ENCODE results near the gene PPID.

Gene PPID

DNA sequence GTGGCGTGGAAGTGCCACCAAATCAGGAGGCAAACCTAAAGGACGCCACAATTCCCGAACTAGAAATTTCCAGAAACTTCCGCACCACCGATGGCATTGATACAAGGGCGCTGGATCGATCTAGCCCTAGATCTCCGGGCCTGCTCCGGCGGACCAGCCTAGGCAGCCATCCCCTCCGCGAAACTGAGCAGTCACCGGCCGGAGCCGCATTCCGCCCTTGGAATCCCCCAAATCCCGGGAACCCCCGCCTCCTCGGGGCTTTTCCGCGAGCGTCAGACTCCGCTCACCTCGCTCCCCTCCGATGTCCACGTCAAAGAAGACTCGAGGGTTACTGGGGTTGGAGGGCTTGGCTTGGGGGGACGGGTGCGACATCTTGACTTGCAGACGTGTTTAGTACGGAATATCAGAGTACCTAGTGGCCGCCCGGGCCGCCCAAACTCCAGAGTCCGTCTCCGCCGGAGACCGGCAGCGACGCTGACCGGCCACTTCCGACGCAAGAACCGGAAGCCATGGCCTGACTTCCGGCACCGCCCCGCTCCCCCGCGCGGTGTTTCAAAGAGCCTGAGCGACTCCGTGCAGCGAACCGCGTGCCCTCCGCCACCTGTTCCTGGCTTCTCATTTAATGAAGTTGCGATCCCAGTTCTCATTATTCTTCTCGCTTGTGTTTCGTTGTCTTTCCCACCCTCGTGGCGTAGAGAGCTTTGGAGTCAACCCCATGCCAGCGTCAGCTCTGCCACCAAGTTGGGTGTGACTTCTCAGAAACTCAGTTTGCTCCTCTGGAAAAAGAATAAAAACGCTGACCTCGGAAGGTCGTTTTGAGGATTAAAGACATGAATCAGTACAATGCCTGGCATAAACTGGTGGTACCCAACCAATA, at the start of gene PPID:
Gene PPID (minus strand): TSS at position 480 of the 877 bp plus-strand sequence. CDS start 108 bp downstream, at position 372.
- peaks cover 17% of the 10 kb centered on the region for H3K4me1 ChIP-seq (ENCODE audit: low read depth, poor library complexity, severe bottlenecking)
- no peaks in the 10 kb centered on the region for H4K20me1 ChIP-seq (ENCODE audit: insufficient read depth)
- H3K27ac ChIP-seq, result peak within 1 kb of the TSS; percentile 97
- H3K79me2 ChIP-seq (ENCODE audit: insufficient read depth, low read depth), result peaks cover 30% of the 10 kb centered on the region
- H3K4me2 ChIP-seq, result peak within 1 kb of the TSS; percentile 93
- peak within 1 kb of the TSS; percentile 97 for H2AFZ ChIP-seq (ENCODE audit: low read depth)
- no peaks in the 10 kb centered on the region for H3K27me3 ChIP-seq (ENCODE audit: insufficient read depth, low read depth)
- TF ChIP-seq, protein P1, sequence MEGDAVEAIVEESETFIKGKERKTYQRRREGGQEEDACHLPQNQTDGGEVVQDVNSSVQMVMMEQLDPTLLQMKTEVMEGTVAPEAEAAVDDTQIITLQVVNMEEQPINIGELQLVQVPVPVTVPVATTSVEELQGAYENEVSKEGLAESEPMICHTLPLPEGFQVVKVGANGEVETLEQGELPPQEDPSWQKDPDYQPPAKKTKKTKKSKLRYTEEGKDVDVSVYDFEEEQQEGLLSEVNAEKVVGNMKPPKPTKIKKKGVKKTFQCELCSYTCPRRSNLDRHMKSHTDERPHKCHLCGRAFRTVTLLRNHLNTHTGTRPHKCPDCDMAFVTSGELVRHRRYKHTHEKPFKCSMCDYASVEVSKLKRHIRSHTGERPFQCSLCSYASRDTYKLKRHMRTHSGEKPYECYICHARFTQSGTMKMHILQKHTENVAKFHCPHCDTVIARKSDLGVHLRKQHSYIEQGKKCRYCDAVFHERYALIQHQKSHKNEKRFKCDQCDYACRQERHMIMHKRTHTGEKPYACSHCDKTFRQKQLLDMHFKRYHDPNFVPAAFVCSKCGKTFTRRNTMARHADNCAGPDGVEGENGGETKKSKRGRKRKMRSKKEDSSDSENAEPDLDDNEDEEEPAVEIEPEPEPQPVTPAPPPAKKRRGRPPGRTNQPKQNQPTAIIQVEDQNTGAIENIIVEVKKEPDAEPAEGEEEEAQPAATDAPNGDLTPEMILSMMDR (conservative IDR thresholded peaks at IDR 0.05; ENCODE audit: low read depth, low read length), result no peak
- no peaks in the 10 kb centered on the region for H3K36me3 ChIP-seq (ENCODE audit: insufficient read depth)
- H3K4me3 ChIP-seq (IDR thresholded peaks at IDR 0.05; ENCODE audit: insufficient read depth, low read depth, low read length), result peak within 1 kb of the TSS; percentile 59
- H3K9ac ChIP-seq, result peak within 1 kb of the TSS; percentile 82

DNA sequence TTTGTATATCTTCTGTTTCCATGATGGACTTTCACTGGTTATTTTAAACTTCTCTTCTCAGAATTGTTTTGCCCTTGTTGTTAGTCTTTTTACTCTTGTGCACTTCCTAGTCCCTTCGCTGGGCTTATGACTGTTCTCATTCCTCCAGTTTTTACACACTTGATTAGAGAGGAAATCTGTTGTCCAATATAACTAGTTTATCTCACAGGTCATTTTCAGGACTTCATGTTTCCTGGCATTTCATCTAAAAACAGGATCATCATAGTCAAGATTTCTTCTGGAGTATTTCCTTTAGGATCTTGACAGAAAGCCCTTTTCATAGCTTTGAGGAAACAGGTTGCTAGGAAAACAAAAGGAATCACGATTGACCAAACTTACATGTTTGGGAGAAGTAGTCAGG, 48.6 kb upstream of the PPID start:
- peaks cover 25% of the 10 kb centered on the region for H3K4me1 ChIP-seq (ENCODE audit: low read depth, poor library complexity, severe bottlenecking)
- no peak overlapping the region for H2AFZ ChIP-seq (ENCODE audit: low read depth)
- H3K4me2 ChIP-seq, result no peak overlapping the region
- H3K27me3 ChIP-seq (ENCODE audit: insufficient read depth, low read depth), result no peaks in the 10 kb centered on the region
- peaks cover 60% of the 10 kb centered on the region; the same call in 1 of the 2 replicates for H3K79me2 ChIP-seq (ENCODE audit: insufficient read depth, low read depth)
- no peak overlapping the region for H3K9ac ChIP-seq
- H3K27ac ChIP-seq, result no peak overlapping the region
- no peaks in the 10 kb centered on the region for H3K36me3 ChIP-seq (ENCODE audit: insufficient read depth)
- TF ChIP-seq, protein P1 (conservative IDR thresholded peaks at IDR 0.05; ENCODE audit: low read depth, low read length), result no peak
- H4K20me1 ChIP-seq (ENCODE audit: insufficient read depth), result no peaks in the 10 kb centered on the region
- H3K4me3 ChIP-seq (IDR thresholded peaks at IDR 0.05; ENCODE audit: insufficient read depth, low read depth, low read length), result no peak overlapping the region

DNA sequence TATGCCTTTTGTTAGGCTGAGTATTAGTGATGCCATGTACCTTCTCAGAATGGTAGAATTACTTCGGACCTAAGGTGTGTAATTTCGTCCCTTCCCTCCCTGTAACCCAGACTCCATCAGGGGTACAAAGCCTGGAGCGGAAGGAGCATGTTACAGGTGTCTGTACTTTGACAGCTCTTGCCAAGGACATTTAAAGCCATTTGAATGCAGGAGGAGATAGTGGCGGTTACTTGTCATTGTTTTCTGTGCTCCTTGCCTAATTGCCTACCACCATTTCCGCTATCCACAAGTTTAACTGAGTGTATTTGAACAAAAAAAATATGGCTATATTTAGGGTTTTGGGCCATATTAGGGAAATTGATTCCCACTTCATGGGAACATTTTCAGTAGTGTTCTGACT, 47.5 kb upstream of the PPID start:
- Histone ChIP-seq H3K27ac (no peak overlapping the region), H3K36me3 (ENCODE audit: insufficient read depth) (no peaks in the 10 kb centered on the region), H3K27me3 (ENCODE audit: insufficient read depth, low read depth) (no peaks in the 10 kb centered on the region), H3K4me1 (ENCODE audit: low read depth, poor library complexity, severe bottlenecking) (peaks cover 21% of the 10 kb centered on the region), H3K4me2 (peak overlapping the region; percentile 97; the same call in 1 of the 2 replicates), H4K20me1 (ENCODE audit: insufficient read depth) (no peaks in the 10 kb centered on the region), H3K79me2 (ENCODE audit: insufficient read depth, low read depth) (peaks cover 49% of the 10 kb centered on the region; the same call in 1 of the 2 replicates), H3K4me3 (IDR thresholded peaks at IDR 0.05; ENCODE audit: insufficient read depth, low read depth, low read length) (no peak overlapping the region), H2AFZ (ENCODE audit: low read depth) (no peak overlapping the region), H3K9ac (no peak overlapping the region)
- TF ChIP-seq, protein P1 (conservative IDR thresholded peaks at IDR 0.05; ENCODE audit: low read depth, low read length), result no peak

DNA sequence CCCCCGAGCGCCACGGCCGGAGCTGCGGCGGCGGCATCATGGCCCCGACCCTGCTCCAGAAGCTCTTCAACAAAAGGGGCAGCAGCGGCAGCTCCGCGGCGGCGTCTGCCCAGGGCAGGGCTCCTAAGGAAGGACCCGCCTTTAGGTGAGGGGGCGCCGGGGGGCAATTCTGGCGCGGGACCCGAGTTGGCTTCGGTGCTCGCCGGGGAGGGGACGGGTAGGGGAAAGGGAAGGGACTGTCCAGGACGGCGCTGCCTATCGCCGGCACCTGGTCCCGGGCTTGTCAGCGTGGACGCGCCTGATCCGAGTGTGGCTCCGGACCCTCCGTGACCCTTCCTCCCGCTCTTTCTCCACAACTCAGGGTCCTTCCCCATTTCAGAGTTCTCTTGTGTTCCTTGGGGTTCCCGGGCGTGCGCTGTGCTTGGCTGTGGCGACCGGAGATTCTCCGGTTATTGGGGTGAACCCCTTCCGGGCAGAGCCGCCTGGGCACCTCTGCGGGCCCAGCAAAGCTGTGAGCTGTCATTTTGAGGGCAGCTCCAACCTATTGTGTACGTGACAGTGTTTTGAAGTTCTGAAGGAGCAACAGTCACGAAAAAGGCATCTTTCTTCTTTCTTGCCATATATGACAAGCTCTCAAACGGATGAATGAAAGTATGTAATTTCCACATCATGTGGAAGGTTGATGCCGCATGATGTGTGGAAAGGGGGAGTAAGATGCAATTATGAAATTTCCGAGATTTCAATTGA, 46.2 kb upstream of the PPID start:
- H3K79me2 ChIP-seq (ENCODE audit: insufficient read depth, low read depth), result peaks cover 36% of the 10 kb centered on the region; the same call in 1 of the 2 replicates
- H3K27ac ChIP-seq, result no peak overlapping the region; the same call in 1 of the 2 replicates
- H2AFZ ChIP-seq (ENCODE audit: low read depth), result peak overlapping the region; percentile 94

More for the DNA sequence above, 46.2 kb upstream of the PPID start:
- no peak overlapping the region for H3K4me3 ChIP-seq (IDR thresholded peaks at IDR 0.05; ENCODE audit: insufficient read depth, low read depth, low read length)
- H3K27me3 ChIP-seq (ENCODE audit: insufficient read depth, low read depth), result no peaks in the 10 kb centered on the region; the same call in 1 of the 2 replicates
- TF ChIP-seq, protein P1 (conservative IDR thresholded peaks at IDR 0.05; ENCODE audit: low read depth, low read length), result no peak
- H3K9ac ChIP-seq, result peak overlapping the region; percentile 55; the same call in 1 of the 2 replicates
- H3K4me2 ChIP-seq, result peak overlapping the region; percentile 97
- no peaks in the 10 kb centered on the region for H4K20me1 ChIP-seq (ENCODE audit: insufficient read depth)
- H3K4me1 ChIP-seq (ENCODE audit: low read depth, poor library complexity, severe bottlenecking), result peaks cover 21% of the 10 kb centered on the region
- no peaks in the 10 kb centered on the region for H3K36me3 ChIP-seq (ENCODE audit: insufficient read depth)
